HEK293 (cell line): ENCODE data around the gene KIAA0513.

ENCODE experiments used
- CTCF ChIA-PET: fragments of 350-600 bp; formaldehyde crosslinking; extraction: SDS; loops from one replicate; lab custom pipeline; 2021; ENCODE audit warnings: antibody characterized with exemption; lab: Yijun Ruan, JAX
- POLR2A ChIA-PET: fragments of 300-600 bp; formaldehyde crosslinking; extraction: SDS; loops from one replicate; lab custom pipeline; 2020; ENCODE audit warnings: antibody characterized with exemption, inconsistent platforms; lab: Yijun Ruan, JAX
- H3K27ac ChIP-seq: fragments of 200-500 bp; sonication (Bioruptor generic); 2 replicates; pipeline ENCODE4 v1.5.1; 2014; ENCODE audit warnings: low read depth, low read length, control low read depth, inconsistent platforms; ENCODE audit errors: extremely low read depth
- H3K36me3 ChIP-seq, 2 experiments: fragments of 200-500 bp in 1 of 2; sonication (Bioruptor generic) in 1 of 2; 1 replicate in 1 of 2; 2 replicates in 1 of 2; pipeline ENCODE4 v1.5.1; 2014 to 2017; ENCODE audit warnings: inconsistent platforms in 2 of 2, low read length in 2 of 2; ENCODE audit not compliant: control insufficient read depth in 2 of 2, insufficient read depth in 1 of 2
- H3K4me1 ChIP-seq: fragments of 200-500 bp; sonication (Bioruptor generic); 2 replicates; pipeline ENCODE4 v1.5.1; 2014; ENCODE audit warnings: mild to moderate bottlenecking, low read length, inconsistent platforms; ENCODE audit not compliant: control insufficient read depth, insufficient read depth
- H3K4me3 ChIP-seq: 2 replicates; pipeline ENCODE4 v1.5.1; 2011; ENCODE audit warnings: low read depth, mild to moderate bottlenecking, control low read depth, low read length, moderate library complexity
- H3K9me3 ChIP-seq: fragments of 200-500 bp; sonication (Bioruptor generic); 2 replicates; pipeline ENCODE4 v1.5.1; 2014; ENCODE audit warnings: low read depth, low read length, inconsistent platforms; ENCODE audit not compliant: control insufficient read depth, insufficient read depth
- BCL6B ChIP-seq: fragments of 450-650 bp; formaldehyde crosslinking; IDR thresholded peaks from 2 replicates; pipeline ENCODE4 v1.5.1; 2017; ENCODE audit warnings: missing biosample characterization, missing genetic modification characterization
- GLI4 ChIP-seq: fragments of 450-650 bp; formaldehyde crosslinking; IDR thresholded peaks from 2 replicates; pipeline ENCODE4 v1.5.1; 2016; ENCODE audit warnings: missing biosample characterization, missing genetic modification characterization
- KLF1 ChIP-seq: fragments of 450-650 bp; formaldehyde crosslinking; IDR thresholded peaks from 2 replicates; pipeline ENCODE4 v1.5.1; 2016; ENCODE audit warnings: missing biosample characterization, missing genetic modification characterization
- KLF16 ChIP-seq: fragments of 450-650 bp; formaldehyde crosslinking; IDR thresholded peaks from 2 replicates; pipeline ENCODE4 v1.5.1; 2017; ENCODE audit warnings: missing biosample characterization, missing genetic modification characterization
- OSR2 ChIP-seq: fragments of 450-650 bp; formaldehyde crosslinking; IDR thresholded peaks from 2 replicates; pipeline ENCODE4 v1.5.1; 2016; ENCODE audit warnings: missing biosample characterization, missing genetic modification characterization
- RBAK ChIP-seq: fragments of 450-650 bp; formaldehyde crosslinking; IDR thresholded peaks from 2 replicates; pipeline ENCODE4 v1.5.1; 2016; ENCODE audit warnings: missing biosample characterization, missing genetic modification characterization
- SALL2 ChIP-seq: fragments of 450-650 bp; formaldehyde crosslinking; IDR thresholded peaks from 2 replicates; pipeline ENCODE4 v1.5.0; 2017; ENCODE audit warnings: missing biosample characterization, mild to moderate bottlenecking, missing genetic modification characterization, borderline replicate concordance
- SP3 ChIP-seq: fragments of 450-650 bp; formaldehyde crosslinking; IDR thresholded peaks from 2 replicates; pipeline ENCODE4 v1.5.1; 2016; ENCODE audit warnings: missing biosample characterization, missing genetic modification characterization
- YY1 ChIP-seq: fragments of 450-650 bp; formaldehyde crosslinking; IDR thresholded peaks from 2 replicates; pipeline ENCODE4 v1.5.1; 2018; ENCODE audit warnings: missing biosample characterization, missing genetic modification characterization
- ZBTB7A ChIP-seq: fragments of 450-650 bp; formaldehyde crosslinking; IDR thresholded peaks from 2 replicates; pipeline ENCODE4 v1.5.1; 2016; ENCODE audit warnings: low read depth, missing biosample characterization, missing genetic modification characterization
- ZNF10 ChIP-seq: fragments of 450-650 bp; formaldehyde crosslinking; IDR thresholded peaks from 2 replicates; pipeline ENCODE4 v1.5.1; 2017; ENCODE audit warnings: missing biosample characterization, missing genetic modification characterization
- ZNF138 ChIP-seq: fragments of 450-650 bp; formaldehyde crosslinking; IDR thresholded peaks from 2 replicates; pipeline ENCODE4 v1.5.1; 2016; ENCODE audit warnings: missing biosample characterization, missing genetic modification characterization, borderline replicate concordance
- ZNF16 ChIP-seq: fragments of 450-650 bp; formaldehyde crosslinking; IDR thresholded peaks from 2 replicates; pipeline ENCODE4 v1.5.1; 2016; ENCODE audit warnings: low read depth, missing biosample characterization, missing genetic modification characterization
- ZNF174 ChIP-seq: fragments of 450-650 bp; formaldehyde crosslinking; IDR thresholded peaks from 2 replicates; pipeline ENCODE4 v1.5.0; 2017; ENCODE audit warnings: missing biosample characterization, mild to moderate bottlenecking, missing genetic modification characterization
- ZNF2 ChIP-seq: fragments of 450-650 bp; formaldehyde crosslinking; IDR thresholded peaks from 2 replicates; pipeline ENCODE4 v1.5.1; 2016; ENCODE audit warnings: missing biosample characterization, missing genetic modification characterization
- ZNF274 ChIP-seq, 2 experiments: fragments of 200-500 bp in 1 of 2; fragments of 450-650 bp in 1 of 2; sonication (Bioruptor generic) in 1 of 2; formaldehyde crosslinking in 1 of 2; IDR thresholded peaks; 2 replicates each; pipeline versions ENCODE4 v1.5.1 to v1.6.1; 2014 to 2016; ENCODE audit warnings: borderline replicate concordance in 1 of 2, inconsistent platforms in 1 of 2, low read length in 1 of 2, missing biosample characterization in 1 of 2, missing genetic modification characterization in 1 of 2
- ZNF362 ChIP-seq: fragments of 450-650 bp; formaldehyde crosslinking; IDR thresholded peaks from 2 replicates; pipeline ENCODE4 v1.5.1; 2016; ENCODE audit warnings: missing biosample characterization, missing genetic modification characterization
- ZNF514 ChIP-seq: fragments of 450-650 bp; formaldehyde crosslinking; IDR thresholded peaks from 2 replicates; pipeline ENCODE4 v1.5.1; 2016; ENCODE audit warnings: missing biosample characterization, missing genetic modification characterization
- ZNF623 ChIP-seq: fragments of 450-650 bp; formaldehyde crosslinking; IDR thresholded peaks from 2 replicates; pipeline ENCODE4 v1.5.1; 2016; ENCODE audit warnings: missing biosample characterization, missing genetic modification characterization
- ZNF626 ChIP-seq: fragments of 450-650 bp; sonication (Bioruptor Pico); formaldehyde crosslinking; IDR thresholded peaks from 2 replicates; pipeline ENCODE4 v1.5.1; 2018; ENCODE audit warnings: missing biosample characterization, missing genetic modification characterization, inconsistent platforms
- ZNF704 ChIP-seq: fragments of 450-650 bp; formaldehyde crosslinking; IDR thresholded peaks from 2 replicates; pipeline ENCODE4 v1.5.1; 2016; ENCODE audit warnings: missing biosample characterization, missing genetic modification characterization
- ZNF768 ChIP-seq: fragments of 450-650 bp; formaldehyde crosslinking; IDR thresholded peaks from 2 replicates; pipeline ENCODE4 v1.5.1; 2018; ENCODE audit warnings: missing biosample characterization, mild to moderate bottlenecking, missing genetic modification characterization
- ZNF830 ChIP-seq: fragments of 450-650 bp; IDR thresholded peaks from 2 replicates; pipeline ENCODE4 v1.5.0; 2018; ENCODE audit warnings: missing biosample characterization, missing genetic modification characterization, low read depth, mild to moderate bottlenecking, moderate library complexity
- ZNF843 ChIP-seq: fragments of 450-650 bp; formaldehyde crosslinking; IDR thresholded peaks from 2 replicates; pipeline ENCODE4 v1.5.1; 2016; ENCODE audit warnings: missing biosample characterization, missing genetic modification characterization
- TF ChIP-seq, protein P1 (sequence below): fragments of 450-650 bp; formaldehyde crosslinking; IDR thresholded peaks from 2 replicates; pipeline ENCODE4; 2016; ENCODE audit warnings: missing biosample characterization, missing genetic modification characterization
- TF ChIP-seq, protein P2 (sequence below): fragments of 450-650 bp; formaldehyde crosslinking; IDR thresholded peaks from 2 replicates; pipeline ENCODE4 v1.5.1; 2016; ENCODE audit warnings: missing biosample characterization, missing genetic modification characterization

The KIAA0513 gene

GRCh38 chr16:85058909-85059308, 31.3 kb downstream of the KIAA0513 start:
- POLR2A ChIA-PET: no interaction called here
- H3K4me1 ChIP-seq: peaks cover 4% of the 10 kb centered on the region
- CTCF ChIA-PET: interaction anchor here (1.2 to 4.3 kb wide), 2 partner anchors 27 to 557 kb away, joined by 3 to 23 read pairs; no protein-coding TSS in a partner anchor
- H3K4me3 ChIP-seq: no peak overlapping the region
- H3K27ac ChIP-seq: no peak overlapping the region
- no peaks in the 10 kb centered on the region for H3K9me3 ChIP-seq
- TF ChIP-seq, protein P1, sequence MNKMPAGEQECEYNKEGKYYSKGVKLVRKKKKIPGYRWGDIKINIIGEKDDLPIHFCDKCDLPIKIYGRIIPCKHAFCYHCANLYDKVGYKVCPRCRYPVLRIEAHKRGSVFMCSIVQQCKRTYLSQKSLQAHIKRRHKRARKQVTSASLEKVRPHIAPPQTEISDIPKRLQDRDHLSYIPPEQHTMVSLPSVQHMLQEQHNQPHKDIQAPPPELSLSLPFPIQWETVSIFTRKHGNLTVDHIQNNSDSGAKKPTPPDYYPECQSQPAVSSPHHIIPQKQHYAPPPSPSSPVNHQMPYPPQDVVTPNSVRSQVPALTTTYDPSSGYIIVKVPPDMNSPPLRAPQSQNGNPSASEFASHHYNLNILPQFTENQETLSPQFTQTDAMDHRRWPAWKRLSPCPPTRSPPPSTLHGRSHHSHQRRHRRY (tag by site-specific recombination): no peak
- TF ChIP-seq ZNF704 (no peak), ZNF138 (tag by site-specific recombination) (no peak)
- TF ChIP-seq, protein P2, sequence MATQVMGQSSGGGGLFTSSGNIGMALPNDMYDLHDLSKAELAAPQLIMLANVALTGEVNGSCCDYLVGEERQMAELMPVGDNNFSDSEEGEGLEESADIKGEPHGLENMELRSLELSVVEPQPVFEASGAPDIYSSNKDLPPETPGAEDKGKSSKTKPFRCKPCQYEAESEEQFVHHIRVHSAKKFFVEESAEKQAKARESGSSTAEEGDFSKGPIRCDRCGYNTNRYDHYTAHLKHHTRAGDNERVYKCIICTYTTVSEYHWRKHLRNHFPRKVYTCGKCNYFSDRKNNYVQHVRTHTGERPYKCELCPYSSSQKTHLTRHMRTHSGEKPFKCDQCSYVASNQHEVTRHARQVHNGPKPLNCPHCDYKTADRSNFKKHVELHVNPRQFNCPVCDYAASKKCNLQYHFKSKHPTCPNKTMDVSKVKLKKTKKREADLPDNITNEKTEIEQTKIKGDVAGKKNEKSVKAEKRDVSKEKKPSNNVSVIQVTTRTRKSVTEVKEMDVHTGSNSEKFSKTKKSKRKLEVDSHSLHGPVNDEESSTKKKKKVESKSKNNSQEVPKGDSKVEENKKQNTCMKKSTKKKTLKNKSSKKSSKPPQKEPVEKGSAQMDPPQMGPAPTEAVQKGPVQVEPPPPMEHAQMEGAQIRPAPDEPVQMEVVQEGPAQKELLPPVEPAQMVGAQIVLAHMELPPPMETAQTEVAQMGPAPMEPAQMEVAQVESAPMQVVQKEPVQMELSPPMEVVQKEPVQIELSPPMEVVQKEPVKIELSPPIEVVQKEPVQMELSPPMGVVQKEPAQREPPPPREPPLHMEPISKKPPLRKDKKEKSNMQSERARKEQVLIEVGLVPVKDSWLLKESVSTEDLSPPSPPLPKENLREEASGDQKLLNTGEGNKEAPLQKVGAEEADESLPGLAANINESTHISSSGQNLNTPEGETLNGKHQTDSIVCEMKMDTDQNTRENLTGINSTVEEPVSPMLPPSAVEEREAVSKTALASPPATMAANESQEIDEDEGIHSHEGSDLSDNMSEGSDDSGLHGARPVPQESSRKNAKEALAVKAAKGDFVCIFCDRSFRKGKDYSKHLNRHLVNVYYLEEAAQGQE: no peak
- H3K36me3 ChIP-seq: no peaks in the 10 kb centered on the region

DNA sequence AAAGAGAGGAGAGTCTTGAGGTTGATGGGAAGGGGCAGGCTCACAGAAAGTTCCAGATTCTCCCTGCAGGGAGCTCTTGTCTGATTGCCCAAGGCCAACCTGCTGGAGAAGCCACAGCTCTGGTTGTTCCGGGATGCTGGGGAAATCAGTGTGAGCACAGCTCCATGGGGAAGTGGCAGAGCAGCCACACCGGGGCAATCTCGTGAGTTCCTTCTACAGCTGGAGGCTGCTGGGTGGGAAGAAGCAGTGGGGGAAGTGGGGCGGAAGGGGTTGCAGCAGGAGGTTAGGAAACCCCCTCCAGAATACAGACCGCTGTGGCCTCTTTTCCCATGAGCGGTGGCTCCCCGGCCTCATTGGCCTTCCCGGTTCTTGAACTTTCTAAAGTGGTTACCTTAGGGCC, 34.0 kb downstream of the KIAA0513 start:
- no peaks in the 10 kb centered on the region for H3K9me3 ChIP-seq
- H3K36me3 ChIP-seq: no peaks in the 10 kb centered on the region
- no peak overlapping the region for H3K4me3 ChIP-seq
- TF ChIP-seq KLF16 (tag by site-specific recombination) (no peak), SALL2 (tag by site-specific recombination) (no peak), ZBTB7A (no peak), ZNF830 (tag by site-specific recombination) (no peak), GLI4 (tag by site-specific recombination) (no peak), ZNF274 (IDR thresholded peaks at IDR 0.05; ENCODE audit: low read length) (no peak), ZNF274 (tag by site-specific recombination; IDR thresholded peaks at IDR 0.05; ENCODE audit: borderline replicate concordance) (no peak), ZNF623 (tag by site-specific recombination) (no peak), ZNF10 (tag by site-specific recombination) (no peak), OSR2 (tag by site-specific recombination) (no peak), RBAK (tag by site-specific recombination) (no peak), ZNF768 (tag by site-specific recombination) (no peak), SP3 (tag by site-specific recombination) (no peak), YY1 (tag by site-specific recombination) (no peak)
- H3K27ac ChIP-seq: no peak overlapping the region
- ChIA-PET POLR2A (no interaction called here), CTCF (interaction anchor here (0.7 to 0.9 kb wide), 2 partner anchors 25 to 48 kb away, joined by 3 to 4 read pairs; no protein-coding TSS in a partner anchor)
- no peaks in the 10 kb centered on the region for H3K4me1 ChIP-seq

DNA sequence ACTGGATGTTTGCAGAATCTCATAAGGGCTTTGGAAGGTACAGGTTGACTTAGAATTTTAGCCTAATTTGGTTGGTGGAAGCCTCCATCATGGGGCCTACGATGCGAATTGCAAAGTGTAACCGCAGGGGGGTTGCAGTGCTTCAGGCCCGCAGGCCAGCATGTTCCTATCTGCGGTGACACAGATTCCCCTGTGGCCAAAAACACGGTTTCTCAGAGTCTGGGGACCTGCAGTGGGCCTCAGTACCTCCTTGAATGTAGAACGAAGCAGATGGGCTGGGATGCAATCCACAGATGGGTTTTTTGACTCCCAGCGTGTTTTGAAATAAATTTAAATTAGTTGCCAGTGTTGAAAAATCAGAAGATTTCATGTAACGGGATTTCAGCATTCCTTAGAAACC, 34.7 kb downstream of the KIAA0513 start:
- Histone ChIP-seq H3K27ac (no peak overlapping the region), H3K4me3 (no peak overlapping the region), H3K4me1 (no peaks in the 10 kb centered on the region), H3K9me3 (no peaks in the 10 kb centered on the region), H3K36me3 (peaks cover 0 to 5% of the 10 kb centered on the region in 2 experiments; a peak in 1 of 3 replicates)
- ChIA-PET CTCF (no interaction called here), POLR2A (no interaction called here)
- no peak for TF ChIP-seq ZNF626
- no peak for TF ChIP-seq ZNF2 (tag by site-specific recombination)
- TF ChIP-seq BCL6B: no peak
- no peak for TF ChIP-seq ZNF843 (tag by site-specific recombination)
- no peak for TF ChIP-seq KLF1 (tag by site-specific recombination)
- no peak for TF ChIP-seq ZNF16
- TF ChIP-seq ZNF514 (tag by site-specific recombination): no peak
- TF ChIP-seq ZNF362 (tag by site-specific recombination): no peak
- TF ChIP-seq ZNF174 (tag by site-specific recombination): no peak
